Right renal cortex interstitium (tissue), 3 donors: ENCODE measurements around the gene CDIPT. TPM values are rescaled to one million over a fixed set of nuclear protein-coding genes. Genes with fewer than 3 reads are reported as not detected.

Experiments
- DNase-seq, 3 donors: peaks; one replicate each; pipeline ENCODE4 v3.0.0-alpha.2; 2013; ENCODE audit warnings: low read depth in 3 of 3, low spot score in 2 of 3
- polyA plus RNA-seq, 3 donors: library from polyadenylated mRNA; unstranded; fragments of 120-200 nt; gene quantifications; one replicate each; pipeline ENCODE4 v1.2.1, GENCODE V29; 2013; ENCODE audit not compliant: insufficient read length in 3 of 3

CDIPT gene
- polyA plus RNA-seq, 3 donors, result 85.9 to 102 (median 89.9) TPM

- DNase-seq, result no peak
Observed at GRCh38 chr16:29813644-29814562, 49.1 kb downstream of the CDIPT start.

- DNase-seq, result no peak
Observed at GRCh38 chr16:29812754-29813643, 50.0 kb downstream of the CDIPT start.

- peak in 2 of 3 donors; percentile 56 to 61 for DNase-seq
Observed at GRCh38 chr16:29811896-29812665, 50.9 kb downstream of the CDIPT start, which contains the start of gene PRRT2. Gene PRRT2, plus strand, starts transcription at chr16:29812193. Its CDS starts 862 bp downstream, at chr16:29813055.

GRCh38 chr16:29811170-29811895 lies 51.7 kb downstream of the CDIPT start:
- DNase-seq, result peak; percentile 80 to 92 (median 85)

GRCh38 chr16:29810699-29811169 lies 52.3 kb downstream of the CDIPT start:
- no peak for DNase-seq

GRCh38 chr16:29809850-29810698 lies 53.0 kb downstream of the CDIPT start:
- DNase-seq, result no peak

GRCh38 chr16:29809031-29809747 lies 53.8 kb downstream of the CDIPT start:
- DNase-seq, result no peak

Other genes with a start within 250 kb of the CDIPT start
- 1 to 10 TPM; 2.2 to 2.6 (median 2.6) TPM for gene SPN, start 200.0 kb downstream of the CDIPT start, polyA plus RNA-seq
- gene QPRT, start 184.0 kb downstream of the CDIPT start, polyA plus RNA-seq, result 100 to 1,000 TPM; 115 to 144 (median 131) TPM
- gene C16orf54, start 117.2 kb downstream of the CDIPT start, polyA plus RNA-seq, result under 1 TPM; 0.17 to 0.28 (median 0.26) TPM
- under 1 TPM in 1 of 3 donors, not detected in 2; 0.06 TPM for gene ZG16, start 85.0 kb downstream of the CDIPT start, polyA plus RNA-seq
- 10 to 100 TPM; 67.5 to 70.9 (median 68.8) TPM for gene KIF22, start 72.5 kb downstream of the CDIPT start, polyA plus RNA-seq
- 100 to 1,000 TPM; 273 to 320 (median 302) TPM for gene MAZ, start 56.7 kb downstream of the CDIPT start, polyA plus RNA-seq
- gene PRRT2, start 51.0 kb downstream of the CDIPT start, polyA plus RNA-seq, result 10 to 100 TPM in 1 of 3 donors, 1 to 10 TPM in 2; 6.5 to 12.4 (median 8.4) TPM
- 10 to 100 TPM; 28.0 to 30.5 (median 29.7) TPM for gene PAGR1, start 47.1 kb downstream of the CDIPT start, polyA plus RNA-seq
- gene MVP, start 42.8 kb downstream of the CDIPT start, polyA plus RNA-seq, result 10 to 100 TPM; 18.1 to 22.6 (median 20.0) TPM
- gene SEZ6L2, start 36.3 kb upstream of the CDIPT start, polyA plus RNA-seq, result 10 to 100 TPM in 1 of 3 donors, 1 to 10 TPM in 2; 9.0 to 10.8 (median 9.5) TPM
- gene ASPHD1, start 37.3 kb upstream of the CDIPT start, polyA plus RNA-seq, result under 1 TPM; 0.52 to 0.87 (median 0.54) TPM
- gene KCTD13, start 63.0 kb upstream of the CDIPT start, polyA plus RNA-seq, result 10 to 100 TPM; 13.8 to 15.7 (median 14.2) TPM
- 100 to 1,000 TPM in 1 of 3 donors, 10 to 100 TPM in 2; 93.1 to 107 (median 96.3) TPM for gene TMEM219, start 98.9 kb upstream of the CDIPT start, polyA plus RNA-seq
- 10 to 100 TPM; 33.6 to 36.9 (median 36.4) TPM for gene TAOK2, start 110.6 kb upstream of the CDIPT start, polyA plus RNA-seq
- 10 to 100 TPM; 16.2 to 18.8 (median 18.0) TPM for gene HIRIP3, start 132.4 kb upstream of the CDIPT start, polyA plus RNA-seq
- gene INO80E, start 133.0 kb upstream of the CDIPT start, polyA plus RNA-seq, result 10 to 100 TPM; 34.5 to 37.9 (median 36.7) TPM
- 1 to 10 TPM; 1.6 to 2.3 (median 1.7) TPM for gene DOC2A, start 147.8 kb upstream of the CDIPT start, polyA plus RNA-seq
- not detected for gene C16orf92, start 160.0 kb upstream of the CDIPT start, polyA plus RNA-seq
- under 1 TPM; 0.60 to 0.93 (median 0.90) TPM for gene TLCD3B, start 168.0 kb upstream of the CDIPT start, polyA plus RNA-seq
- gene ALDOA, start 202.5 kb upstream of the CDIPT start, polyA plus RNA-seq, result 100 to 1,000 TPM; 451 to 496 (median 456) TPM
- 10 to 100 TPM; 80.0 to 95.1 (median 92.9) TPM for gene PPP4C, start 212.8 kb upstream of the CDIPT start, polyA plus RNA-seq
- under 1 TPM; 0.65 to 0.88 (median 0.79) TPM for gene TBX6, start 228.7 kb upstream of the CDIPT start, polyA plus RNA-seq
- 10 to 100 TPM; 41.4 to 49.2 (median 42.2) TPM for gene YPEL3, start 233.0 kb upstream of the CDIPT start, polyA plus RNA-seq